ENCODE data around the gene CALN1. TPM values are rescaled to one million over a fixed set of nuclear protein-coding genes. Genes with fewer than 3 reads are reported as not detected.

The CALN1 gene
- polyA plus RNA-seq, 1 experiment, result not detected

GRCh38 chr7:72063330-72063729 is 348.8 kb downstream of the CALN1 start:
- H3K27ac ChIP-seq (ENCODE audit: low read depth, low read length), result no peak overlapping the region
- H3K9me3 ChIP-seq (ENCODE audit: control insufficient read depth, insufficient read depth, low read length), result peaks cover 12% of the 10 kb centered on the region
- H3K4me3 ChIP-seq (ENCODE audit: low read depth, low read length), result no peak overlapping the region
- no peaks in the 10 kb centered on the region for H3K27me3 ChIP-seq (ENCODE audit: control insufficient read depth, insufficient read depth, low read length)
- ChIA-PET CTCF (no interaction called here), POLR2A (no interaction called here)
- DNase-seq (ENCODE audit: low read depth, low spot score), result no peak
- no peak for TF ChIP-seq CTCF (IDR thresholded peaks at IDR 0.05; ENCODE audit: low read depth, low read length)

DNA sequence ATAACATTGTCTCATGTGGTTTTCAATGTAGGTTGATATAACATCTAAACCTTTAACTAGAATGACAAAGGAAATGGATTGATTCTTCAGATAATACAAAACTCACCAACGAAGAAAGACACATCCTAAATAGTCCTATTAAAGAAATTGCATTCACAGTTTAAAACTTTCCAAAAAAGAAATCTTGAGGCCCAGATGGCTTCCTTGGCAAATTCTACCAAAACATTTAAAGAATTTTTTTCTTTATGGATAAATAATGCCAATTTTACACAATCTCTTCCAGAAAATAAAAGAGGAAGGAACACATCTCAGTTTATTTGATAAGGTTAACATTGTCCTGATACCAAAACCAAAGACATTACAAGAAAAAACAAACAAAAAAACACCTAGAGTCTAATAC is 349.5 kb downstream of the CALN1 start:
- no peak overlapping the region for H3K4me3 ChIP-seq (ENCODE audit: low read depth, low read length)
- peaks cover 10% of the 10 kb centered on the region for H3K9me3 ChIP-seq (ENCODE audit: control insufficient read depth, insufficient read depth, low read length)
- no peak for TF ChIP-seq CTCF (IDR thresholded peaks at IDR 0.05; ENCODE audit: low read depth, low read length)
- POLR2A ChIA-PET, result no interaction called here
- CTCF ChIA-PET, result no interaction called here
- H3K27me3 ChIP-seq (ENCODE audit: control insufficient read depth, insufficient read depth, low read length), result no peaks in the 10 kb centered on the region
- no peak overlapping the region for H3K27ac ChIP-seq (ENCODE audit: low read depth, low read length)
- DNase-seq (ENCODE audit: low read depth, low spot score), result no peak

DNA sequence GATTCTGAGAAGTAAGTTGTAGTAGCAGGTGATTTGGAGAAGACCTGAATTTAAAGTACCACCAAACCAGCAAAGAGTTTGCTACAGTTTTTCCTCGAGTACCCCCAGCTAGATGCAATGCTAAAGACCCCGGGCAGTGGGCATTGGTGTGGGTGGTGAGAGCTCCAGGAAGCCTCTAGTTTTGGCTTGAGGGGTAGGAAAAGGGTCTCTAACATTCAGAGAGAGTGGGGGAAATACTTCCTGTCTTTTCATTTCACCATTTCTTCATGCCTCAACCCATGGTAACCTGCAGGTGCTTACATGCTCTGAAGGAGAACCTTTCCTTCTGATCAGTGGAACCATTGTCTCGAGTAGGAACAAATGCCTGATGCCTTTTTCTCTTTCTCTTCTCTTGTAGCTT is 352.2 kb downstream of the CALN1 start:
- CTCF ChIA-PET, result no interaction called here
- TF ChIP-seq CTCF (IDR thresholded peaks at IDR 0.05; ENCODE audit: low read depth, low read length), result no peak
- no peak overlapping the region for H3K4me3 ChIP-seq (ENCODE audit: low read depth, low read length)
- no peaks in the 10 kb centered on the region for H3K27me3 ChIP-seq (ENCODE audit: control insufficient read depth, insufficient read depth, low read length)
- POLR2A ChIA-PET, result no interaction called here
- no peak overlapping the region for H3K27ac ChIP-seq (ENCODE audit: low read depth, low read length)
- DNase-seq (ENCODE audit: low read depth, low spot score), result no peak
- peaks cover 11% of the 10 kb centered on the region for H3K9me3 ChIP-seq (ENCODE audit: control insufficient read depth, insufficient read depth, low read length)

GRCh38 chr7:72058579-72058978 is 353.6 kb downstream of the CALN1 start:
- H3K27me3 ChIP-seq (ENCODE audit: control insufficient read depth, insufficient read depth, low read length), result no peaks in the 10 kb centered on the region
- no peak for DNase-seq (ENCODE audit: low read depth, low spot score)
- CTCF ChIA-PET, result no interaction called here
- no peak for TF ChIP-seq CTCF (IDR thresholded peaks at IDR 0.05; ENCODE audit: low read depth, low read length)
- H3K9me3 ChIP-seq (ENCODE audit: control insufficient read depth, insufficient read depth, low read length), result peaks cover 11% of the 10 kb centered on the region
- no peak overlapping the region for H3K4me3 ChIP-seq (ENCODE audit: low read depth, low read length)
- POLR2A ChIA-PET, result no interaction called here
- no peak overlapping the region for H3K27ac ChIP-seq (ENCODE audit: low read depth, low read length)

DNA sequence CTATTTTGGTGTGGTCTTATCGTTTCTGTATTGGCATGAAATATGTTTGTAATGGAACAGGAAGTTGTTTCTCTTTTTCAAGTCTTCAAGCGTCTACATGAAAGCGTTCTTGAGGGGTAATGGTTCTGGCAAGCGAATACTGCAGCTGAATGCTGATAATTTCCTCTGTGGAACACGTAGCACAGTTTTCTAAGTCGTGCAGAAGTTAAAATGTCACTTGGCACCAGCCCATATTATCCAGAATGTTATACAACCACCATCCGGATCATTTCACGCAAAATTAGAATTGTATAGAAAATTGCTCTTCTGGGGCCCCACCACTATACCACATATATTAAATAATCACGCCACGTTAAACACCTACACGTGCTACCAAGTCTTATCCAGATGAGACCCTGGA is 354.3 kb downstream of the CALN1 start:
- Histone ChIP-seq H3K27ac (ENCODE audit: low read depth, low read length) (no peak overlapping the region), H3K27me3 (ENCODE audit: control insufficient read depth, insufficient read depth, low read length) (no peaks in the 10 kb centered on the region), H3K9me3 (ENCODE audit: control insufficient read depth, insufficient read depth, low read length) (peaks cover 12% of the 10 kb centered on the region), H3K4me3 (ENCODE audit: low read depth, low read length) (no peak overlapping the region)
- TF ChIP-seq CTCF (IDR thresholded peaks at IDR 0.05; ENCODE audit: low read depth, low read length), result no peak
- ChIA-PET POLR2A (no interaction called here), CTCF (no interaction called here)
- no peak for DNase-seq (ENCODE audit: low read depth, low spot score)

Data from AG04450 (cell line).